Breast epithelium (tissue), 4 donors: ENCODE data around the gene CCRL2. TPM values are rescaled to one million over a fixed set of nuclear protein-coding genes. Genes with fewer than 3 reads are reported as not detected.

Source experiments
- DNase-seq, 2 donors: peaks; one replicate each; pipeline ENCODE4 v3.0.0-alpha.2; 2019; ENCODE audit warnings: low spot score in 2 of 2
- H3K27ac ChIP-seq, 2 donors: fragments of 200-600 bp; sonication (generic) in 1 of 2; one replicate each; pipeline ENCODE4 v1.5.1; 2016 to 2019; ENCODE audit warnings: mild to moderate bottlenecking in 1 of 2
- H3K27me3 ChIP-seq, 2 donors: fragments of 200-600 bp; sonication (generic) in 1 of 2; one replicate each; pipeline versions ENCODE4 v1.5.1 to v1.6.0; 2017 to 2019; ENCODE audit warnings: control low read depth in 1 of 2, mild to moderate bottlenecking in 1 of 2
- H3K36me3 ChIP-seq: fragments of 200-600 bp; one replicate; pipeline ENCODE4 v1.5.1; 2019
- H3K4me1 ChIP-seq, 2 donors: fragments of 200-600 bp; sonication (generic); one replicate each; pipeline ENCODE4 v1.5.1; 2016 to 2019; ENCODE audit warnings: control low read depth in 1 of 2
- H3K4me3 ChIP-seq, 3 donors: fragments of 200-600 bp; sonication (generic); 1 replicate in 2 of 3; 2 replicates in 1 of 3; pipeline ENCODE4 v1.5.1; 2016 to 2019; ENCODE audit warnings: mild to moderate bottlenecking in 3 of 3, moderate library complexity in 2 of 3
- H3K9me3 ChIP-seq, 2 donors: fragments of 200-600 bp; sonication (generic) in 1 of 2; one replicate each; pipeline ENCODE4 v1.5.1; 2016 to 2019; ENCODE audit warnings: control low read depth in 1 of 2
- CTCF ChIP-seq, 3 donors: fragments of 450-650 bp; IDR thresholded peaks; one replicate each; pipeline ENCODE4 v1.5.1; 2016 to 2017; ENCODE audit warnings: antibody characterized with exemption in 3 of 3, mild to moderate bottlenecking in 3 of 3, moderate library complexity in 3 of 3
- POLR2A ChIP-seq: fragments of 450-650 bp; IDR thresholded peaks from one replicate; pipeline ENCODE4 v1.6.1; 2016; ENCODE audit warnings: antibody characterized with exemption, mild to moderate bottlenecking, moderate library complexity
- POLR2AphosphoS5 ChIP-seq, 3 donors: sonication (generic); formaldehyde crosslinking; IDR thresholded peaks; one replicate each; pipeline ENCODE4 v1.6.1; 2017; ENCODE audit warnings: antibody characterized with exemption in 3 of 3
- intact Hi-C: fragments of 100-400 bp; cut with DNase I; formaldehyde crosslinking; loops from one replicate; pipeline ENCODE4 v1.15.1; 2023; ENCODE audit warnings: low total_unique reads
- total RNA-seq, 3 donors: library from RNA; depleted of rRNA; stranded (reverse); fragments of >200 nt; gene quantifications; one replicate each; pipeline ENCODE4 v1.1.0, GENCODE V29; 2016

Gene CCRL2
- total RNA-seq, 3 donors from 2014 or later, result 3.8 to 9.2 (median 4.1) TPM

GRCh38 chr3:46411271-46411670 is 4.2 kb downstream of the CCRL2 start:
- TF ChIP-seq CTCF (IDR thresholded peaks at IDR 0.05), result no peak
- TF ChIP-seq POLR2A, result no peak
- no peak for TF ChIP-seq POLR2AphosphoS5 (IDR thresholded peaks at IDR 0.05)
- H3K4me3 ChIP-seq, result no peak overlapping the region
- H3K36me3 ChIP-seq, result no peaks in the 10 kb centered on the region
- H3K9me3 ChIP-seq, result no peaks in the 10 kb centered on the region
- intact Hi-C loops, result no loop called here
- no peaks in the 10 kb centered on the region for H3K4me1 ChIP-seq
- DNase-seq, result no peak
- no peak overlapping the region for H3K27ac ChIP-seq
- peaks cover 0 to 7% of the 10 kb centered on the region in 2 donors for H3K27me3 ChIP-seq

- no peak for DNase-seq
- H3K27ac ChIP-seq, result no peak overlapping the region
- H3K36me3 ChIP-seq, result no peaks in the 10 kb centered on the region
- TF ChIP-seq POLR2A (no peak), CTCF (IDR thresholded peaks at IDR 0.05) (no peak), POLR2AphosphoS5 (IDR thresholded peaks at IDR 0.05) (no peak)
- H3K9me3 ChIP-seq, result no peaks in the 10 kb centered on the region
- intact Hi-C loops, result no loop called here
- H3K27me3 ChIP-seq, result peaks cover 0 to 7% of the 10 kb centered on the region in 2 donors
- H3K4me3 ChIP-seq, result no peak overlapping the region
- no peaks in the 10 kb centered on the region for H3K4me1 ChIP-seq
Measured at GRCh38 chr3:46412786-46413298, 5.8 kb downstream of the CCRL2 start.

GRCh38 chr3:46413951-46414350 is 6.9 kb downstream of the CCRL2 start:
- no peak overlapping the region for H3K4me3 ChIP-seq
- DNase-seq, result no peak

GRCh38 chr3:46414739-46415138 is 7.7 kb downstream of the CCRL2 start:
- no peak for DNase-seq
- H3K36me3 ChIP-seq, result no peaks in the 10 kb centered on the region
- H3K27ac ChIP-seq, result no peak overlapping the region
- intact Hi-C loops, result loop anchor here (5.0 kb wide), 1 partner anchor 1047 kb away; no protein-coding TSS in a partner anchor
- H3K4me1 ChIP-seq, result no peaks in the 10 kb centered on the region
- H3K4me3 ChIP-seq, result no peak overlapping the region
- peaks cover 0 to 6% of the 10 kb centered on the region in 2 donors for H3K27me3 ChIP-seq
- TF ChIP-seq CTCF (IDR thresholded peaks at IDR 0.05), result no peak
- no peak for TF ChIP-seq POLR2A
- no peak for TF ChIP-seq POLR2AphosphoS5 (IDR thresholded peaks at IDR 0.05)
- H3K9me3 ChIP-seq, result no peaks in the 10 kb centered on the region

More at GRCh38 chr3:46413951-46414350, 6.9 kb downstream of the CCRL2 start:
- no peaks in the 10 kb centered on the region for H3K9me3 ChIP-seq
- H3K4me1 ChIP-seq, result no peaks in the 10 kb centered on the region
- H3K36me3 ChIP-seq, result no peaks in the 10 kb centered on the region
- TF ChIP-seq CTCF (IDR thresholded peaks at IDR 0.05), result no peak
- no peak for TF ChIP-seq POLR2A
- TF ChIP-seq POLR2AphosphoS5 (IDR thresholded peaks at IDR 0.05), result no peak
- intact Hi-C loops, result no loop called here
- no peak overlapping the region for H3K27ac ChIP-seq
- peaks cover 0 to 7% of the 10 kb centered on the region in 2 donors for H3K27me3 ChIP-seq

- H3K36me3 ChIP-seq, result no peaks in the 10 kb centered on the region
- no peak for TF ChIP-seq POLR2AphosphoS5 (IDR thresholded peaks at IDR 0.05)
- TF ChIP-seq CTCF (IDR thresholded peaks at IDR 0.05), result no peak
- no peak for TF ChIP-seq POLR2A
- no peak for DNase-seq
- no peaks in the 10 kb centered on the region for H3K4me1 ChIP-seq
- intact Hi-C loops, result loop anchor here (5.0 kb wide), 1 partner anchor 1049 kb away; no protein-coding TSS in a partner anchor
- no peak overlapping the region for H3K4me3 ChIP-seq
- H3K9me3 ChIP-seq, result no peaks in the 10 kb centered on the region
- H3K27ac ChIP-seq, result no peak overlapping the region
- no peaks in the 10 kb centered on the region for H3K27me3 ChIP-seq
Measured at GRCh38 chr3:46416125-46416810, 9.2 kb downstream of the CCRL2 start.
